Neuronal stem cell (in vitro differentiated cells): ENCODE data around the gene PGLYRP4.

Experiments used
- DNase-seq: peaks from one replicate; pipeline ENCODE4 v3.0.0-alpha.2; 2013; ENCODE audit warnings: low spot score
- H2AFZ ChIP-seq: one replicate; pipeline ENCODE4 v1.6.1; 2013; ENCODE audit warnings: mild to moderate bottlenecking, low read length, inconsistent platforms
- H2AK5ac ChIP-seq: 2 replicates; pipeline ENCODE4 v1.6.1; 2013; ENCODE audit warnings: low read depth, mild to moderate bottlenecking, inconsistent platforms, low read length, moderate library complexity, mixed read lengths
- H2BK120ac ChIP-seq: 2 replicates; pipeline ENCODE4 v1.6.1; 2013; ENCODE audit warnings: low read depth, mild to moderate bottlenecking, inconsistent platforms, low read length, moderate library complexity, mixed read lengths
- H2BK12ac ChIP-seq: one replicate; pipeline ENCODE4 v1.6.1; 2013; ENCODE audit warnings: low read length, inconsistent platforms
- H2BK15ac ChIP-seq: 2 replicates; pipeline ENCODE4 v1.6.1; 2013; ENCODE audit warnings: mild to moderate bottlenecking, low read length, inconsistent platforms, mixed read lengths
- H2BK5ac ChIP-seq: one replicate; pipeline ENCODE4 v1.6.1; 2013; ENCODE audit warnings: inconsistent platforms, mild to moderate bottlenecking, low read length, moderate library complexity
- H3K14ac ChIP-seq: one replicate; pipeline ENCODE4 v1.6.1; 2013; ENCODE audit warnings: low read length, inconsistent platforms
- H3K18ac ChIP-seq: 2 replicates; pipeline ENCODE4 v1.6.1; 2013; ENCODE audit warnings: low read length, inconsistent platforms
- H3K23ac ChIP-seq: 2 replicates; pipeline ENCODE4 v1.6.1; 2013; ENCODE audit warnings: low read depth, mild to moderate bottlenecking, mixed read lengths, low read length, inconsistent platforms; ENCODE audit not compliant: poor library complexity
- H3K27ac ChIP-seq: replicated peaks from 3 replicates; pipeline ENCODE4 v1.5.1; 2013; ENCODE audit warnings: low read length, inconsistent platforms
- H3K27me3 ChIP-seq, 3 experiments: 2 replicates each; pipeline ENCODE4 v1.6.1; 2013; ENCODE audit warnings: low read length in 3 of 3, mild to moderate bottlenecking in 2 of 3, inconsistent platforms in 1 of 3, low read depth in 1 of 3, mixed read lengths in 1 of 3, moderate library complexity in 1 of 3; ENCODE audit not compliant: control insufficient read depth in 3 of 3, insufficient read depth in 3 of 3
- H3K36me3 ChIP-seq, 2 donors: replicated peaks in 1 of 2; 2 replicates each; pipeline ENCODE4 v1.6.1; 2013; ENCODE audit warnings: low read length in 2 of 2; ENCODE audit not compliant: control insufficient read depth in 2 of 2, insufficient read depth in 2 of 2
- H3K4ac ChIP-seq: 2 replicates; pipeline ENCODE4 v1.6.1; 2013; ENCODE audit warnings: inconsistent platforms, mild to moderate bottlenecking, low read length, moderate library complexity
- H3K4me1 ChIP-seq, 2 donors: 1 replicate in 1 of 2; 2 replicates in 1 of 2; pipeline ENCODE4 v1.6.1; 2013; ENCODE audit warnings: low read length in 2 of 2, low read depth in 1 of 2; ENCODE audit not compliant: control insufficient read depth in 2 of 2, insufficient read depth in 1 of 2
- H3K4me2 ChIP-seq: one replicate; pipeline ENCODE4 v1.6.1; 2013; ENCODE audit warnings: mild to moderate bottlenecking, low read length, inconsistent platforms; ENCODE audit not compliant: insufficient read depth, poor library complexity, severe bottlenecking
- H3K4me3 ChIP-seq, 2 donors: 2 replicates each; pipeline ENCODE4 v1.5.1; 2013; ENCODE audit warnings: low read length in 2 of 2, mild to moderate bottlenecking in 2 of 2, inconsistent platforms in 1 of 2, moderate library complexity in 1 of 2
- H3K79me1 ChIP-seq: one replicate; pipeline ENCODE4 v1.6.1; 2013; ENCODE audit warnings: low read depth, mild to moderate bottlenecking, inconsistent platforms, low read length, moderate library complexity
- H3K9ac ChIP-seq: one replicate; pipeline ENCODE4 v1.6.1; 2013; ENCODE audit warnings: mild to moderate bottlenecking, low read depth, low read length, inconsistent platforms; ENCODE audit not compliant: poor library complexity
- H3K9me3 ChIP-seq, 2 donors: replicated peaks in 1 of 2; 2 replicates each; pipeline versions ENCODE3 to v1.6.1; 2013; ENCODE audit warnings: low read length in 2 of 2, mild to moderate bottlenecking in 2 of 2, inconsistent platforms in 1 of 2, low read depth in 1 of 2, mixed read lengths in 1 of 2, moderate library complexity in 1 of 2; ENCODE audit not compliant: control insufficient read depth in 2 of 2, insufficient read depth in 1 of 2
- H4K8ac ChIP-seq: one replicate; pipeline ENCODE4 v1.6.1; 2013; ENCODE audit warnings: low read depth, mild to moderate bottlenecking, inconsistent platforms, low read length, moderate library complexity
- H4K91ac ChIP-seq: one replicate; pipeline ENCODE4 v1.6.1; 2013; ENCODE audit warnings: low read length, low read depth, mild to moderate bottlenecking, inconsistent platforms; ENCODE audit not compliant: poor library complexity
- WGBS, 2 donors: extraction: QIAGEN DNeasy Blood & Tissue Kit; methylation state at CpG; one replicate each; pipeline ENCODE4 v1.1.7; 2013; ENCODE audit warnings: missing lambda C conversion rate in 2 of 2, mixed read lengths in 1 of 2; ENCODE audit not compliant: insufficient read length in 2 of 2, insufficient replicate concordance in 1 of 2; ENCODE audit errors: extremely low coverage in 2 of 2; 5-methylcytosine and 5-hydroxymethylcytosine counted together

Gene PGLYRP4

DNA sequence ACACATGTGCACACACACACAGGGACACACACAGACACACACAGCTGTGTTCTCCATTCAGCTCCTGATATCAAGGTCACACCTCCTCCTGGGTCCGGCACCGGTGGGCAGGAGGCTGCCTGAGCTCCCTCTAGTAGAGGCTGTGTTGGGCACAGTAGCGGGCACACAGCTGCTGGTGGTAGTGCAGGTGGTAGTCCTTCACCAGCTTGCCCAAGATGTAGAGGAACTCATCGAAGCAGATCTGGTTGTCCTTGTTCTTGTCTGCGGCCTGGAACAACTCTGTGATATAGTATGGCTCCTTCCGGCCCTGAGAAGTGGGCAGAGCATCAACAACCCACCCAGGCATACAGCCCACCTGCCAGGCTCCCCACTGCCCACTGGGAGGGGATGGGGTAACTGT lies 47.8 kb upstream of the PGLYRP4 start:
- H2AK5ac ChIP-seq: no peak overlapping the region
- no peak overlapping the region for H3K9ac ChIP-seq
- H3K9me3 ChIP-seq: no peaks in the 10 kb centered on the region
- no peak overlapping the region for H3K4me3 ChIP-seq
- H3K36me3 ChIP-seq: no peaks in the 10 kb centered on the region
- H2BK5ac ChIP-seq: no peak overlapping the region
- no peak overlapping the region for H2BK12ac ChIP-seq
- H2BK15ac ChIP-seq: no peak overlapping the region
- no peak overlapping the region for H3K4me2 ChIP-seq
- no peak overlapping the region for H3K27ac ChIP-seq
- peaks cover 0 to 40% (median 0%) of the 10 kb centered on the region in 3 experiments for H3K27me3 ChIP-seq
- H4K91ac ChIP-seq: no peak overlapping the region
- H3K4me1 ChIP-seq: no peaks in the 10 kb centered on the region
- no peak overlapping the region for H3K14ac ChIP-seq
- no peaks in the 10 kb centered on the region for H3K79me1 ChIP-seq
- H3K18ac ChIP-seq: no peak overlapping the region
- no peak overlapping the region for H3K4ac ChIP-seq
- H3K23ac ChIP-seq: no peak overlapping the region
- DNase-seq: no peak
- H2AFZ ChIP-seq: no peak overlapping the region
- WGBS, 2 donors: no CpG with 5 or more reads among the region's 6 CpGs
- no peak overlapping the region for H4K8ac ChIP-seq
- no peak overlapping the region for H2BK120ac ChIP-seq

DNA sequence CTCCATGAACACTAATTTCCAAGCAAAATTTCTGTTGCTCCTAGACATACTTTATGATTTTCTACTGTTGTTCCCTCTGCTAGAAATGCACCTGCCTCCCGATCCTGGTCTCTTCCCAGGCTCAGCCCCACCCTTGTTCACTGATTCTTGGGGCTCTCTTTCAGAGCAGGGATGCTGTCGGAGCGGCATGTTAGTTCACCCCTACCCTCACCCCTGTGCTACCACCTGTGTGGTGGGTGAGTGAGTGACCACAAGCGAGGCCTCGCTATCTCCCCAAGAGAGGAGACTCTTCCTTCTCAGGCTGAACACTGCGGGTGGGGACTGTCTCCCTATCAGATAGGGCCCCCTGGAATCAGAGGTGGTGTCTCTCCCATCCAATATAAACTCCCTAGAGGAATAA lies 47.1 kb upstream of the PGLYRP4 start:
- Histone ChIP-seq H3K27me3 (peaks cover 0 to 42% (median 0%) of the 10 kb centered on the region in 3 experiments), H3K18ac (no peak overlapping the region), H3K23ac (no peak overlapping the region), H2BK12ac (no peak overlapping the region), H4K91ac (no peak overlapping the region), H3K27ac (no peak overlapping the region), H2BK5ac (no peak overlapping the region), H3K79me1 (no peaks in the 10 kb centered on the region), H2AK5ac (no peak overlapping the region), H3K4me3 (no peak overlapping the region), H2BK120ac (no peak overlapping the region), H3K9me3 (no peaks in the 10 kb centered on the region), H3K4me2 (no peak overlapping the region), H4K8ac (no peak overlapping the region), H3K4me1 (no peaks in the 10 kb centered on the region), H2BK15ac (no peak overlapping the region), H3K9ac (no peak overlapping the region), H3K14ac (no peak overlapping the region), H3K4ac (no peak overlapping the region), H2AFZ (no peak overlapping the region), H3K36me3 (no peaks in the 10 kb centered on the region)
- WGBS, 2 donors: no CpG with 5 or more reads among the region's 6 CpGs
- no peak for DNase-seq

DNA sequence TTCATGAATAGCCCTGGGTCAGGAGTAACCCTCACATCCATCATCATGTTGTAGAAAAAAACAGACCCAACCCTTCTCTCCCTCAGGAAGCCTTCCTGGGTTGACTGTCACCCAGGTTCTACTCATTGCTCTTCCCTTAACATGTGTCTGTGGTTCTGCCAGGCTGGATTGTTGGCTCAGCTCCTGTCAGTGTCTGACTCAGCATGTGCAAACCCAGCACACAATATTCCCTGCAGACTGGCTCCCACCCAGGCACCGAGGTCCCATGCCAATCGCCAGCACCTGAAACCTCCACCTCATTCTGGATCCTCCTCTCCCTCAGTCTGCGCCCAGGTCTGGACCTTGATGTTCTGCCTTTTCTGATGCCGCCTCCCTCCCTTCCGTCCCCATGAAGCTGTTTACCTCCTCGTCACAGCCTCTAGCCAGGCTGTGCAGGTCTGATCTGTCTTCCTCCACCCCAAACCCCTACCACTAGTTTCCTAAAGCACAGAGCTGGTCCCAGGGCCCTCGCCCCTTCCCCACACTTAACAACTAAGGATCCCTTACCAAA lies 46.6 kb upstream of the PGLYRP4 start:
- H2BK12ac ChIP-seq: no peak overlapping the region
- no peak overlapping the region for H3K4me2 ChIP-seq
- no peak overlapping the region for H2BK5ac ChIP-seq
- no peak overlapping the region for H2BK15ac ChIP-seq
- H3K27ac ChIP-seq: no peak overlapping the region
- WGBS, 2 donors: no CpG with 5 or more reads among the region's 7 CpGs
- no peaks in the 10 kb centered on the region for H3K79me1 ChIP-seq
- H3K4me1 ChIP-seq: no peaks in the 10 kb centered on the region
- no peak overlapping the region for H3K4me3 ChIP-seq
- H2BK120ac ChIP-seq: no peak overlapping the region
- H3K4ac ChIP-seq: no peak overlapping the region
- no peak overlapping the region for H3K23ac ChIP-seq
- no peak overlapping the region for H3K9ac ChIP-seq
- H3K9me3 ChIP-seq: no peaks in the 10 kb centered on the region
- no peak overlapping the region for H2AFZ ChIP-seq
- H4K8ac ChIP-seq: no peak overlapping the region
- H4K91ac ChIP-seq: no peak overlapping the region
- no peak overlapping the region for H3K14ac ChIP-seq
- no peak overlapping the region for H2AK5ac ChIP-seq
- peaks cover 0 to 46% (median 0%) of the 10 kb centered on the region in 3 experiments for H3K27me3 ChIP-seq
- H3K36me3 ChIP-seq: no peaks in the 10 kb centered on the region
- no peak overlapping the region for H3K18ac ChIP-seq
- no peak for DNase-seq

DNA sequence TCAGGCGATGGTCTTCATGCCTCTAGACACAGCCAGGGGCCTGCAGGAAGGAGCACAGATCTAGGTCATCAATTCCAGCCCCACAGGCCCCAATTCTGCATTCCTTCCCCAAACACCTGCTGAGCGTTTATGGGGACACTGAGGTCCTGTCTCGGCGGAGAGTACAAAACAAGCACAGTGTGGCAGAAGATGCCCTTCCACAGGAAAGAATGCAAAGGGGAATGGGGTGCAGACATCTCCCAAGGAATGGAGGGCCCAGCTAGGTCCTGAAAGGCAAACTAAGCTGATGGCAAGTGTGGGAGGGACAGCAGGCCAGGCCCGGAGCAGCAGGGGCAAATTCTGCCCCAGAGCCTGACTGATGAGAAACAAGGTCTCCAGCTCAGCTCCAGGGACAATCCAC lies 45.8 kb upstream of the PGLYRP4 start:
- no CpG with 5 or more reads among the region's 5 CpGs for WGBS, 2 donors
- peaks cover 0 to 44% (median 0%) of the 10 kb centered on the region in 3 experiments for H3K27me3 ChIP-seq

More for the DNA sequence above, 45.8 kb upstream of the PGLYRP4 start:
- H3K4ac ChIP-seq: no peak overlapping the region
- H2BK12ac ChIP-seq: no peak overlapping the region
- no peak overlapping the region for H2BK120ac ChIP-seq
- H3K27ac ChIP-seq: no peak overlapping the region
- no peak overlapping the region for H2BK15ac ChIP-seq
- no peak overlapping the region for H2BK5ac ChIP-seq
- no peak overlapping the region for H2AK5ac ChIP-seq
- H3K79me1 ChIP-seq: no peaks in the 10 kb centered on the region
- H3K4me1 ChIP-seq: no peaks in the 10 kb centered on the region
- no peak overlapping the region for H3K14ac ChIP-seq
- no peak for DNase-seq
- H3K23ac ChIP-seq: no peak overlapping the region
- H4K8ac ChIP-seq: no peak overlapping the region
- H2AFZ ChIP-seq: no peak overlapping the region
- no peaks in the 10 kb centered on the region for H3K9me3 ChIP-seq
- no peak overlapping the region for H3K4me3 ChIP-seq
- H3K18ac ChIP-seq: peak overlapping the region; percentile 16
- H4K91ac ChIP-seq: no peak overlapping the region
- H3K4me2 ChIP-seq: no peak overlapping the region
- H3K9ac ChIP-seq: no peak overlapping the region
- H3K36me3 ChIP-seq: no peaks in the 10 kb centered on the region
